ENCODE data around the gene PODNL1. TPM values are rescaled to one million over a fixed set of nuclear protein-coding genes. Genes with fewer than 3 reads are reported as not detected.

The PODNL1 gene
- total and polyA plus RNA-seq, 10 of the 15 experiments (the other 5 are each of a cell fraction or from before 2014, with no cell fraction given) = 0.04 to 0.44 TPM; not detected in 8

DNA sequence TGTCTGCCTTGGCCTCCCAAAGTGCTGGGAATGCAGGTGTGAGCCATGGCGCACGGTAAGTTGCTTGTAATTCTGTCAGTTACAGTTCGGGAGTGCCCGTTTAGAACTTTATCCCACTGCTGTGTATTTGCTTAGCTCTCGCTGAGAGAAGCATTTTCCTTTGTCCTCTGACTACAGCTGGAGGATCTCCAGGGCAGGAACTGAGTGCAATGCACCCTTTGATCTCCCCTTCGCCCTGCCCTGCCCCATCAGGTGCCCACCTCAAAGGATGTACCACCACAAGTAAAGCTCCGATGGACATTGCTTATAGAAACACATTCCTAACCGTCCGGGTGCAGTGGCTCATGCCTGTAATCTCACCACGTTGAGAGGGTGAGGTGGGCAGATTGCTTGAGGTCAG is 38.8 kb downstream of the PODNL1 start:
- WGBS (ENCODE audit: insufficient coverage, insufficient replicate concordance, low lambda C conversion rate, missing lambda C conversion rate) = 50% methylated on average over 10 of the region's 10 CpGs
- H4K20me1 ChIP-seq (ENCODE audit: control insufficient read depth, insufficient read depth) = no peaks in the 10 kb centered on the region
- H3K9ac ChIP-seq (ENCODE audit: control insufficient read depth, insufficient read depth, low read length) = no peak overlapping the region
- intact Hi-C loops (cut with micrococcal nuclease; ENCODE audit: unreplicated experiment) = no loop called here
- in situ Hi-C loops (cut with MboI) = loop anchor here (25.0 kb wide), 1 partner anchor 438 kb away; no protein-coding TSS in a partner anchor
- H3K9me3 ChIP-seq (replicated peaks; ENCODE audit: control insufficient read depth, insufficient read depth, low read length) = no peaks in the 10 kb centered on the region
- no peak overlapping the region for H3K27ac ChIP-seq (ENCODE audit: control insufficient read depth, insufficient read depth)
- no peaks in the 10 kb centered on the region for H3K79me2 ChIP-seq (ENCODE audit: control insufficient read depth, insufficient read depth, low read length)
- no peak for ATAC-seq
- FAIRE-seq = no peak
- no peak for DNase-seq (ENCODE audit: low read depth, low spot score)
- ChIA-PET POLR2A (interaction anchor here (0.7 kb wide), 1 partner anchor 141 kb away, joined by 3 read pairs; no protein-coding TSS in a partner anchor), RAD21 (ENCODE audit: unreplicated experiment) (no interaction called here), CTCF (interaction anchor here (1.1 to 1.6 kb wide), 2 partner anchors 161 to 172 kb away, joined by 4 to 6 read pairs; partner anchors contain the start of gene MISP3), SMC1A (ENCODE audit: uncharacterized antibody, unreplicated experiment) (interaction anchor here (1.3 kb wide), 1 partner anchor 17 kb away, joined by 3 read pairs; no protein-coding TSS in a partner anchor)
- TF ChIP-seq SP1 (IDR thresholded peaks at IDR 0.05; ENCODE audit: low read depth, low read length) (no peak), JUNB (IDR thresholded peaks at IDR 0.05) (no peak), CHD1 (IDR thresholded peaks at IDR 0.05; ENCODE audit: low read depth, low read length) (no peak), FOS (IDR thresholded peaks at IDR 0.05; ENCODE audit: borderline replicate concordance, extremely low read depth, insufficient read length) (no peak), ZNF622 (IDR thresholded peaks at IDR 0.05) (no peak), NFXL1 (IDR thresholded peaks at IDR 0.05; ENCODE audit: borderline replicate concordance) (no peak), HDAC6 (IDR thresholded peaks at IDR 0.05; ENCODE audit: unreplicated experiment) (no peak), RCOR1 (conservative IDR thresholded peaks at IDR 0.05; ENCODE audit: low read depth, low read length) (no peak), IRF4 (IDR thresholded peaks at IDR 0.05; ENCODE audit: low read depth, low read length) (no peak), TAF1 (IDR thresholded peaks at IDR 0.05; ENCODE audit: borderline replicate concordance, low read depth, low read length) (no peak)
- TF ChIP-seq, protein P1, sequence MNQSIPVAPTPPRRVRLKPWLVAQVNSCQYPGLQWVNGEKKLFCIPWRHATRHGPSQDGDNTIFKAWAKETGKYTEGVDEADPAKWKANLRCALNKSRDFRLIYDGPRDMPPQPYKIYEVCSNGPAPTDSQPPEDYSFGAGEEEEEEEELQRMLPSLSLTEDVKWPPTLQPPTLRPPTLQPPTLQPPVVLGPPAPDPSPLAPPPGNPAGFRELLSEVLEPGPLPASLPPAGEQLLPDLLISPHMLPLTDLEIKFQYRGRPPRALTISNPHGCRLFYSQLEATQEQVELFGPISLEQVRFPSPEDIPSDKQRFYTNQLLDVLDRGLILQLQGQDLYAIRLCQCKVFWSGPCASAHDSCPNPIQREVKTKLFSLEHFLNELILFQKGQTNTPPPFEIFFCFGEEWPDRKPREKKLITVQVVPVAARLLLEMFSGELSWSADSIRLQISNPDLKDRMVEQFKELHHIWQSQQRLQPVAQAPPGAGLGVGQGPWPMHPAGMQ (IDR thresholded peaks at IDR 0.05; ENCODE audit: borderline replicate concordance) = no peak
- H3K27me3 ChIP-seq (replicated peaks in 1 of 2; ENCODE audit: control insufficient read depth in 2 of 2, insufficient read depth in 2 of 2, low read length in 1 of 2) = no peaks in the 10 kb centered on the region
- H3K4me3 ChIP-seq = no peak overlapping the region
- no peaks in the 10 kb centered on the region for H3K4me1 ChIP-seq (ENCODE audit: control insufficient read depth, insufficient read depth, low read length)
- no TSS peak for BruUV-seq (replicated peaks)
- H2AFZ ChIP-seq (ENCODE audit: control insufficient read depth, low read depth, low read length) = no peak overlapping the region
- H3K36me3 ChIP-seq (ENCODE audit: control insufficient read depth in 2 of 2, insufficient read depth in 2 of 2, low read length in 1 of 2) = no peaks in the 10 kb centered on the region
- no peak overlapping the region for H3K4me2 ChIP-seq (ENCODE audit: control insufficient read depth, insufficient read depth)
